H1 (cell line): ENCODE results near the gene BCL2. TPM values are rescaled to one million over a fixed set of nuclear protein-coding genes. Genes with fewer than 3 reads are reported as not detected.

Experiments
- CTCF ChIA-PET: fragments of 300-600 bp; sonication (Branson Sonifier 250); formaldehyde crosslinking; loops from one replicate; lab custom pipeline; 2021; ENCODE audit not compliant: partially characterized antibody; lab: Charles Lee
- POLR2A ChIA-PET: fragments of 300-600 bp; sonication (Branson Sonifier 250); formaldehyde crosslinking; loops from one replicate; lab custom pipeline; 2021; ENCODE audit warnings: inconsistent platforms; ENCODE audit not compliant: partially characterized antibody; lab: Charles Lee
- DNase-seq, 2 experiments: peaks; one replicate each; pipeline versions ENCODE4 v3.0.0 to v3.0.0-alpha.2; 2010 to 2022; ENCODE audit warnings: low spot score in 2 of 2, low read depth in 1 of 2, mixed read lengths in 1 of 2
- FAIRE-seq: peaks from 2 replicates; lab custom pipeline; 2011; peaks lifted over from hg19 to GRCh38; lab: Jason Lieb, UNC
- H2AFZ ChIP-seq: 2 replicates; pipeline ENCODE4 v1.8.1; 2012; ENCODE audit warnings: low read length, inconsistent platforms
- H2AK5ac ChIP-seq: 2 replicates; pipeline ENCODE4 v1.6.1; 2013; ENCODE audit warnings: low read depth, low read length
- H2BK120ac ChIP-seq: replicated peaks from 2 replicates; pipeline ENCODE3; 2013; ENCODE audit warnings: low read depth, low read length, inconsistent platforms
- H2BK12ac ChIP-seq: 2 replicates; pipeline ENCODE4 v1.6.1; 2013; ENCODE audit warnings: low read depth, low read length
- H2BK15ac ChIP-seq: 2 replicates; pipeline ENCODE4 v1.6.1; 2013; ENCODE audit warnings: low read length
- H2BK20ac ChIP-seq: 2 replicates; pipeline ENCODE4 v1.6.1; 2013; ENCODE audit warnings: low read length
- H2BK5ac ChIP-seq: 2 replicates; pipeline ENCODE4 v1.6.1; 2013; ENCODE audit warnings: low read depth, low read length
- H3K14ac ChIP-seq: 2 replicates; pipeline ENCODE4 v1.6.1; 2013; ENCODE audit warnings: inconsistent platforms; ENCODE audit not compliant: insufficient read length
- H3K18ac ChIP-seq: 2 replicates; pipeline ENCODE4 v1.6.1; 2013; ENCODE audit warnings: low read length; ENCODE audit errors: extremely low read depth
- H3K23ac ChIP-seq: 2 replicates; pipeline ENCODE4 v1.6.1; 2013; ENCODE audit warnings: inconsistent platforms; ENCODE audit not compliant: insufficient read length
- H3K23me2 ChIP-seq: 2 replicates; pipeline ENCODE4 v1.6.1; 2013; ENCODE audit warnings: low read depth, low read length
- H3K27ac ChIP-seq: 2 replicates; pipeline ENCODE4 v1.6.1; 2011; ENCODE audit warnings: low read depth, low read length, inconsistent platforms
- H3K27me3 ChIP-seq, 4 experiments: replicated peaks in 1 of 4; 1 replicate in 1 of 4; 2 replicates in 3 of 4; pipeline versions ENCODE4 v1.6.1 to v1.8.1; 2011 to 2013; ENCODE audit warnings: low read length in 3 of 4, mild to moderate bottlenecking in 3 of 4, inconsistent platforms in 2 of 4, mixed read lengths in 2 of 4, moderate library complexity in 1 of 4; ENCODE audit not compliant: control insufficient read depth in 3 of 4, insufficient read depth in 3 of 4; ENCODE audit errors: extremely low read depth in 1 of 4
- H3K36me3 ChIP-seq, 4 experiments: 2 replicates each; pipeline versions ENCODE4 v1.6.1 to v1.8.1; 2011 to 2013; ENCODE audit warnings: mild to moderate bottlenecking in 4 of 4, low read length in 3 of 4, moderate library complexity in 2 of 4, control low read depth in 1 of 4, inconsistent platforms in 1 of 4; ENCODE audit not compliant: insufficient read depth in 4 of 4, control insufficient read depth in 2 of 4
- H3K4ac ChIP-seq: replicated peaks from 2 replicates; pipeline ENCODE3; 2013; ENCODE audit warnings: low read length, low read depth, mixed read lengths, inconsistent platforms; ENCODE audit not compliant: insufficient read length
- H3K4me1 ChIP-seq, 4 experiments: replicated peaks in 1 of 4; 1 replicate in 1 of 4; 2 replicates in 3 of 4; pipeline versions ENCODE4 v1.6.1 to v1.8.1; 2011 to 2013; ENCODE audit warnings: low read length in 3 of 4, inconsistent platforms in 2 of 4, mixed read lengths in 1 of 4; ENCODE audit not compliant: insufficient read depth in 4 of 4, control insufficient read depth in 3 of 4
- H3K4me2 ChIP-seq, 2 experiments: 2 replicates each; pipeline versions ENCODE4 v1.6.1 to v1.8.1; 2011 to 2013; ENCODE audit warnings: low read depth in 2 of 2, low read length in 2 of 2, control low read depth in 1 of 2, inconsistent platforms in 1 of 2, mild to moderate bottlenecking in 1 of 2; ENCODE audit not compliant: insufficient read depth in 1 of 2
- H3K4me3 ChIP-seq, 4 experiments: fragments of 200-600, 300-600 bp in 1 of 4; sonication (generic), shearing (Covaris generic), sonication (Bioruptor Twin) in 1 of 4; 2 replicates each; pipeline versions ENCODE4 v1.5.1 to v1.8.1; 2011 to 2016; ENCODE audit warnings: low read length in 4 of 4, low read depth in 3 of 4, control low read depth in 2 of 4, inconsistent platforms in 2 of 4, mild to moderate bottlenecking in 2 of 4, mixed read lengths in 1 of 4, moderate library complexity in 1 of 4; ENCODE audit not compliant: insufficient read depth in 2 of 4; ENCODE audit errors: extremely low read depth in 1 of 4
- H3K56ac ChIP-seq: replicated peaks from 2 replicates; pipeline ENCODE3; 2013; ENCODE audit warnings: low read depth, mild to moderate bottlenecking, mixed read lengths, low read length, inconsistent platforms; ENCODE audit not compliant: insufficient read length
- H3K79me1 ChIP-seq: 2 replicates; pipeline ENCODE4 v1.6.1; 2013; ENCODE audit warnings: low read depth, low read length, control low read depth
- H3K79me2 ChIP-seq, 2 experiments: 2 replicates each; pipeline versions ENCODE4 v1.6.1 to v1.8.1; 2012 to 2013; ENCODE audit warnings: low read length in 2 of 2, mild to moderate bottlenecking in 2 of 2, inconsistent platforms in 1 of 2; ENCODE audit not compliant: insufficient read depth in 2 of 2, control insufficient read depth in 1 of 2
- H3K9ac ChIP-seq, 4 experiments: replicated peaks in 1 of 4; 1 replicate in 1 of 4; 2 replicates in 3 of 4; pipeline versions ENCODE4 v1.6.1 to v1.8.1; 2011 to 2013; ENCODE audit warnings: low read depth in 3 of 4, low read length in 3 of 4, control low read depth in 2 of 4, mild to moderate bottlenecking in 2 of 4, moderate library complexity in 2 of 4, inconsistent platforms in 1 of 4; ENCODE audit errors: extremely low read depth in 1 of 4
- H3K9me3 ChIP-seq, 2 experiments: 2 replicates each; pipeline versions ENCODE4 v1.6.1 to v1.8.1; 2012 to 2013; ENCODE audit warnings: mild to moderate bottlenecking in 2 of 2, moderate library complexity in 2 of 2, control low read depth in 1 of 2, inconsistent platforms in 1 of 2, low read depth in 1 of 2, low read length in 1 of 2, mixed read lengths in 1 of 2; ENCODE audit not compliant: insufficient read depth in 2 of 2
- H4K20me1 ChIP-seq, 2 experiments: replicated peaks in 1 of 2; 2 replicates each; pipeline versions ENCODE3 to v1.8.1; 2011 to 2013; ENCODE audit warnings: inconsistent platforms in 2 of 2, low read length in 2 of 2, mild to moderate bottlenecking in 1 of 2; ENCODE audit not compliant: insufficient read depth in 2 of 2, control insufficient read depth in 1 of 2
- H4K5ac ChIP-seq: 2 replicates; pipeline ENCODE4 v1.6.1; 2013; ENCODE audit warnings: low read length, low read depth, mixed read lengths, inconsistent platforms; ENCODE audit not compliant: insufficient read length
- H4K8ac ChIP-seq: 2 replicates; pipeline ENCODE4 v1.8.0; 2013; ENCODE audit warnings: mild to moderate bottlenecking, moderate library complexity, low read length, inconsistent platforms; ENCODE audit not compliant: insufficient read depth; ENCODE audit errors: extremely low read depth
- H4K91ac ChIP-seq: replicated peaks from 2 replicates; pipeline ENCODE3; 2013; ENCODE audit warnings: low read length, mixed read lengths, inconsistent platforms; ENCODE audit not compliant: insufficient read length
- HDAC2 ChIP-seq, 2 experiments: fragments of 300-600 bp in 1 of 2; sonication (generic) in 1 of 2; IDR thresholded peaks; 2 replicates each; pipeline ENCODE4 v1.6.1; 2011 to 2012; ENCODE audit warnings: low read depth in 2 of 2, low read length in 2 of 2, mild to moderate bottlenecking in 2 of 2, moderate library complexity in 2 of 2, borderline replicate concordance in 1 of 2, inconsistent platforms in 1 of 2
- JUN ChIP-seq: IDR thresholded peaks from 2 replicates; pipeline ENCODE4 v1.6.1; 2011; ENCODE audit warnings: low read depth, mild to moderate bottlenecking, improper control_type of control experiment, low read length
- NRF1 ChIP-seq: IDR thresholded peaks from 2 replicates; pipeline ENCODE4 v1.6.1; 2011; ENCODE audit warnings: mild to moderate bottlenecking, low read depth, low read length, improper control_type of control experiment
- PHF8 ChIP-seq: fragments of 200-600 bp; sonication (generic); conservative IDR thresholded peaks from 2 replicates; pipeline ENCODE4 v1.7.1; 2012; ENCODE audit warnings: low read depth, mild to moderate bottlenecking, inconsistent platforms, low read length, moderate library complexity
- RBBP5 ChIP-seq: IDR thresholded peaks from 2 replicates; pipeline ENCODE4 v1.7.1; 2012; ENCODE audit warnings: low read depth, mild to moderate bottlenecking, inconsistent platforms, low read length, moderate library complexity, borderline replicate concordance
- RNF2 ChIP-seq: fragments of 200-900, 300-1000 bp; sonication (generic); IDR thresholded peaks from 2 replicates; pipeline ENCODE4 v1.7.1; 2016; ENCODE audit warnings: borderline replicate concordance, low read depth, mild to moderate bottlenecking, antibody characterized with exemption, low read length; ENCODE audit not compliant: poor library complexity, severe bottlenecking; ENCODE audit errors: missing control alignments
- SAP30 ChIP-seq: fragments of 300-600 bp; sonication (generic); IDR thresholded peaks from 2 replicates; pipeline ENCODE4 v1.7.1; 2012; ENCODE audit warnings: low read length, moderate library complexity, mild to moderate bottlenecking, inconsistent platforms; ENCODE audit not compliant: insufficient read depth, insufficient replicate concordance
- SIRT6 ChIP-seq: IDR thresholded peaks from one replicate; pipeline ENCODE4 v1.7.1; 2012; ENCODE audit warnings: low read length, inconsistent platforms
- SIX5 ChIP-seq: IDR thresholded peaks from 2 replicates; pipeline ENCODE4 v1.6.1; 2011; ENCODE audit warnings: mild to moderate bottlenecking, low read depth, low read length
- SP4 ChIP-seq: IDR thresholded peaks from 2 replicates; pipeline ENCODE4 v1.6.1; 2012; ENCODE audit warnings: low read length, inconsistent platforms
- YY1 ChIP-seq: IDR thresholded peaks from 2 replicates; pipeline ENCODE4 v1.6.1; 2011; ENCODE audit warnings: low read depth, mild to moderate bottlenecking, low read length
- ZNF274 ChIP-seq: IDR thresholded peaks from 2 replicates; pipeline ENCODE4 v1.7.0; 2012; ENCODE audit warnings: low read length, borderline replicate concordance; ENCODE audit errors: extremely low read depth
- WGBS, 2 experiments: shearing (Covaris generic) in 1 of 2; methylation state at CpG; one replicate each; pipeline versions ENCODE4 v1.1.6 to v1.1.7; 2013 to 2015; ENCODE audit warnings: low lambda C conversion rate in 2 of 2, mixed read lengths in 2 of 2, inconsistent platforms in 1 of 2, low coverage in 1 of 2, missing lambda C conversion rate in 1 of 2; ENCODE audit not compliant: insufficient replicate concordance in 2 of 2, insufficient coverage in 1 of 2, insufficient read length in 1 of 2; ENCODE audit errors: extremely low coverage in 1 of 2, missing lambda C conversion rate in 1 of 2; 5-methylcytosine and 5-hydroxymethylcytosine counted together
- polyA plus RNA-seq, 7 experiments: library from polyadenylated mRNA; depleted of rRNA in 3 of 7; stranded (reverse) in 5 of 7; unstranded in 2 of 7; fragments of >200 nt in 5 of 7; fragments of 200-250 nt in 2 of 7; gene quantifications; 1 replicate in 5 of 7; 2 replicates in 1 of 7; 4 replicates in 1 of 7; pipeline versions ENCODE4 v1.2.1 to v1.2.3, GENCODE V29; 2011 to 2013; ENCODE audit warnings: missing spikeins in 2 of 7, mixed read lengths in 2 of 7
- total RNA-seq: library from RNA; stranded (reverse); fragmentation: NEBNext Ultra II Directional; extraction: Animal tissue kit (Norgen Biotek cat#: 25700); gene quantifications from 2 replicates; pipeline ENCODE4 v1.2.1, GENCODE V29; 2021

Gene BCL2
- total and polyA plus RNA-seq, 2 of the 8 experiments (the other 6 are each of a cell fraction or from before 2014, with no cell fraction given), result 0.59 to 4.5 TPM

GRCh38 chr18:63258749-63259566 is 60.6 kb downstream of the BCL2 start:
- ChIA-PET POLR2A (no interaction called here), CTCF (no interaction called here)
- no peaks in the 10 kb centered on the region; a peak in 1 of 7 replicates for H3K27me3 ChIP-seq
- H3K4me2 ChIP-seq, result no peak overlapping the region
- no peak overlapping the region for H2AFZ ChIP-seq
- no peak for FAIRE-seq
- H2BK5ac ChIP-seq, result no peak overlapping the region
- 93% methylated on average over 16 of the region's 16 CpGs; no CpG with 5 or more reads in 1 of the 2 experiments for WGBS, 2 experiments
- H4K8ac ChIP-seq, result no peak overlapping the region
- no peak overlapping the region for H2BK12ac ChIP-seq
- H3K79me2 ChIP-seq, result no peaks in the 10 kb centered on the region
- H3K79me1 ChIP-seq, result no peaks in the 10 kb centered on the region
- no peak overlapping the region for H2BK15ac ChIP-seq
- no peak overlapping the region for H3K4ac ChIP-seq
- no peak overlapping the region for H2AK5ac ChIP-seq
- H2BK120ac ChIP-seq, result no peak overlapping the region
- H4K91ac ChIP-seq, result no peak overlapping the region
- no peak overlapping the region for H3K56ac ChIP-seq
- DNase-seq, result no peak
- no peak overlapping the region for H3K27ac ChIP-seq
- no peak overlapping the region for H2BK20ac ChIP-seq
- no peak overlapping the region for H3K4me3 ChIP-seq
- no peak overlapping the region; a peak in 2 of 7 replicates for H3K9ac ChIP-seq
- no peaks in the 10 kb centered on the region for H4K20me1 ChIP-seq
- no peaks in the 10 kb centered on the region for H3K9me3 ChIP-seq
- H3K18ac ChIP-seq, result no peak overlapping the region
- no peaks in the 10 kb centered on the region for H3K36me3 ChIP-seq
- no peaks in the 10 kb centered on the region for H3K23me2 ChIP-seq
- no peaks in the 10 kb centered on the region for H3K4me1 ChIP-seq
- H3K14ac ChIP-seq, result no peak overlapping the region
- no peak overlapping the region for H3K23ac ChIP-seq
- no peak overlapping the region for H4K5ac ChIP-seq
- TF ChIP-seq YY1, result no peak
- TF ChIP-seq ZNF274, result no peak
- TF ChIP-seq SIRT6, result no peak
- no peak for TF ChIP-seq NRF1
- TF ChIP-seq HDAC2 (IDR thresholded peaks at IDR 0.05; ENCODE audit: borderline replicate concordance in 1 of 2, low read depth in 2 of 2, low read length in 2 of 2), result no peak
- TF ChIP-seq RBBP5, result no peak
- TF ChIP-seq JUN, result no peak
- TF ChIP-seq RNF2, result no peak
- no peak for TF ChIP-seq SAP30
- no peak for TF ChIP-seq PHF8
- no peak for TF ChIP-seq SIX5
- no peak for TF ChIP-seq SP4
